Breast epithelium (tissue), 4 donors: ENCODE results near the gene SIM2. TPM values are rescaled to one million over a fixed set of nuclear protein-coding genes. Genes with fewer than 3 reads are reported as not detected.

Experiments used
- DNase-seq, 2 donors: peaks; one replicate each; pipeline ENCODE4 v3.0.0-alpha.2; 2019; ENCODE audit warnings: low spot score in 2 of 2
- H3K27ac ChIP-seq, 2 donors: fragments of 200-600 bp; sonication (generic) in 1 of 2; one replicate each; pipeline ENCODE4 v1.5.1; 2016 to 2019; ENCODE audit warnings: mild to moderate bottlenecking in 1 of 2
- H3K27me3 ChIP-seq, 2 donors: fragments of 200-600 bp; sonication (generic) in 1 of 2; one replicate each; pipeline versions ENCODE4 v1.5.1 to v1.6.0; 2017 to 2019; ENCODE audit warnings: control low read depth in 1 of 2, mild to moderate bottlenecking in 1 of 2
- H3K36me3 ChIP-seq: fragments of 200-600 bp; one replicate; pipeline ENCODE4 v1.5.1; 2019
- H3K4me1 ChIP-seq, 2 donors: fragments of 200-600 bp; sonication (generic); one replicate each; pipeline ENCODE4 v1.5.1; 2016 to 2019; ENCODE audit warnings: control low read depth in 1 of 2
- H3K4me3 ChIP-seq, 3 donors: fragments of 200-600 bp; sonication (generic); 1 replicate in 2 of 3; 2 replicates in 1 of 3; pipeline ENCODE4 v1.5.1; 2016 to 2019; ENCODE audit warnings: mild to moderate bottlenecking in 3 of 3, moderate library complexity in 2 of 3
- H3K9me3 ChIP-seq, 2 donors: fragments of 200-600 bp; sonication (generic) in 1 of 2; one replicate each; pipeline ENCODE4 v1.5.1; 2016 to 2019; ENCODE audit warnings: control low read depth in 1 of 2
- POLR2A ChIP-seq: fragments of 450-650 bp; IDR thresholded peaks from one replicate; pipeline ENCODE4 v1.6.1; 2016; ENCODE audit warnings: antibody characterized with exemption, mild to moderate bottlenecking, moderate library complexity
- POLR2AphosphoS5 ChIP-seq, 3 donors: sonication (generic); formaldehyde crosslinking; IDR thresholded peaks; one replicate each; pipeline ENCODE4 v1.6.1; 2017; ENCODE audit warnings: antibody characterized with exemption in 3 of 3
- intact Hi-C: fragments of 100-400 bp; cut with DNase I; formaldehyde crosslinking; loops from one replicate; pipeline ENCODE4 v1.15.1; 2023; ENCODE audit warnings: low total_unique reads
- total RNA-seq, 3 donors: library from RNA; depleted of rRNA; stranded (reverse); fragments of >200 nt; gene quantifications; one replicate each; pipeline ENCODE4 v1.1.0, GENCODE V29; 2016
- TF ChIP-seq, protein P1 (sequence below), 3 donors: fragments of 450-650 bp; IDR thresholded peaks; one replicate each; pipeline ENCODE4 v1.5.1; 2016 to 2017; ENCODE audit warnings: antibody characterized with exemption in 3 of 3, mild to moderate bottlenecking in 3 of 3, moderate library complexity in 3 of 3

SIM2 gene
- total RNA-seq, 3 donors from 2014 or later = 0.15 to 0.33 (median 0.32) TPM

DNA sequence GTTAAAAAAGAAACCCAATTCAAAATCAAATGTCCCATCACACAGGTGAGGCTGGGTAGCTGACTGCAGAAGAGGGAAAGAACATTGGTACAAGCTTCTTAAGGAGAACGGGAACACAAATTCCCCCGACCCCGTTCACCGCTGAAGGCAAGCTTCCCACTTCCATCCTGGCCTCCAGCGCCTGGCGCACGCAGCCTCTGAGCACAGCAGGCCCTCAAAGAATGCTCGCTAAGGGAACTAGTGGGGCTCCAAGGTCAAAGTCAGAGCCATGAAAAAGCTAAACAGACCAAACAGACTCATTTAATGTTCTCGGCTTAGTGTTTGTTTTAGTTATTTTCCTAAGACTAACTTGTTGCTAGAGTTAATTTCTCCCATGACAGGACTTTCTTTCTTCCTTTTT lies 63.7 kb downstream of the SIM2 start:
- intact Hi-C loops = no loop called here

DNA sequence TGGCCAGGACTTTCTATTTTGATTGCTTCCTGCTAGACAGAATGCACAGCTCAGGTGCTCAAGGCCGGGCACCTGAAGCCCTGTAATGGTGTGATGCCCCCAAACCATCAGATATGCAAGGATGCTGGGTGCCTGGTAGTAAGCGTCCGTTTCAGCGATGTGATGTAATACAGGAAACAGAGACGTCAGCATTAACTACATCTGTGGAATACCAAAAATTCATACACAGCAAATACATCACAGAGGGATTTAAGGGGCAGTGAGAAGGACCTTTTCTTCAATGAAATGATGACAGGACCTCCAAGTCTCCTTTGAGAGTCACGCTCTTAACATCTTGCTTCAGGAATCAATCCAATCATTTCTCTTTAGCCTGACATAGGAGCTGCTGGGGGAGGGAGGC lies 64.4 kb downstream of the SIM2 start:
- Histone ChIP-seq H3K27me3 (no peaks in the 10 kb centered on the region), H3K4me3 (no peak overlapping the region), H3K4me1 (peaks cover 0 to 3% of the 10 kb centered on the region in 2 donors), H3K36me3 (no peaks in the 10 kb centered on the region), H3K27ac (no peak overlapping the region), H3K9me3 (no peaks in the 10 kb centered on the region)
- intact Hi-C loops = no loop called here
- TF ChIP-seq, protein P1, sequence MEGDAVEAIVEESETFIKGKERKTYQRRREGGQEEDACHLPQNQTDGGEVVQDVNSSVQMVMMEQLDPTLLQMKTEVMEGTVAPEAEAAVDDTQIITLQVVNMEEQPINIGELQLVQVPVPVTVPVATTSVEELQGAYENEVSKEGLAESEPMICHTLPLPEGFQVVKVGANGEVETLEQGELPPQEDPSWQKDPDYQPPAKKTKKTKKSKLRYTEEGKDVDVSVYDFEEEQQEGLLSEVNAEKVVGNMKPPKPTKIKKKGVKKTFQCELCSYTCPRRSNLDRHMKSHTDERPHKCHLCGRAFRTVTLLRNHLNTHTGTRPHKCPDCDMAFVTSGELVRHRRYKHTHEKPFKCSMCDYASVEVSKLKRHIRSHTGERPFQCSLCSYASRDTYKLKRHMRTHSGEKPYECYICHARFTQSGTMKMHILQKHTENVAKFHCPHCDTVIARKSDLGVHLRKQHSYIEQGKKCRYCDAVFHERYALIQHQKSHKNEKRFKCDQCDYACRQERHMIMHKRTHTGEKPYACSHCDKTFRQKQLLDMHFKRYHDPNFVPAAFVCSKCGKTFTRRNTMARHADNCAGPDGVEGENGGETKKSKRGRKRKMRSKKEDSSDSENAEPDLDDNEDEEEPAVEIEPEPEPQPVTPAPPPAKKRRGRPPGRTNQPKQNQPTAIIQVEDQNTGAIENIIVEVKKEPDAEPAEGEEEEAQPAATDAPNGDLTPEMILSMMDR (IDR thresholded peaks at IDR 0.05) = no peak
- no peak for TF ChIP-seq POLR2AphosphoS5 (IDR thresholded peaks at IDR 0.05)
- TF ChIP-seq POLR2A = no peak
- no peak for DNase-seq

More for the DNA sequence above, 63.7 kb downstream of the SIM2 start:
- no peaks in the 10 kb centered on the region for H3K4me1 ChIP-seq
- H3K9me3 ChIP-seq = no peaks in the 10 kb centered on the region
- H3K27me3 ChIP-seq = no peaks in the 10 kb centered on the region
- no peak overlapping the region for H3K4me3 ChIP-seq
- H3K36me3 ChIP-seq = no peaks in the 10 kb centered on the region
- DNase-seq = no peak
- H3K27ac ChIP-seq = no peak overlapping the region
- TF ChIP-seq POLR2A (no peak), POLR2AphosphoS5 (IDR thresholded peaks at IDR 0.05) (no peak)
- TF ChIP-seq, protein P1 (IDR thresholded peaks at IDR 0.05) = no peak

DNA sequence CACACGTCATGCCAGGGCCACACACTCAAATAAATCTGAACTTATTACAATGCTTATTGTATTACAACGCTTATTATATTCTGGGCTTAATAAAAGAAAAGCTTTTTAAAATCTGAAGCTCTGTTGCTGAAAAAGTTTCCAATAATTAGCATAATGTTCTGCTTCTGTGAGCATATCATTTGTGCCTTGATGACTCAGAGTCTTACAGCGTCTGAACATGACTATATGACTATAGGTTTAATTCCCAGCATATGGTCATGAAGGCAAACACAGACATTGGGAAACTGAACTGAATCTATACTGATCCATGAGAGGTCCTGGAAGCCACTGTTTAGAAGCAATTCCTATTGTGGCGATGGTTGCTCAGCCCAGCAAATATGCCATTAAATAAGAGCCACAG lies 66.3 kb downstream of the SIM2 start:
- Histone ChIP-seq H3K27ac (no peak overlapping the region), H3K36me3 (no peaks in the 10 kb centered on the region), H3K4me1 (peaks cover 0 to 8% of the 10 kb centered on the region in 2 donors), H3K9me3 (no peaks in the 10 kb centered on the region), H3K4me3 (no peak overlapping the region), H3K27me3 (no peaks in the 10 kb centered on the region)
- intact Hi-C loops = no loop called here
- TF ChIP-seq, protein P1 (IDR thresholded peaks at IDR 0.05) = no peak
- TF ChIP-seq POLR2A (no peak), POLR2AphosphoS5 (IDR thresholded peaks at IDR 0.05) (no peak)
- no peak for DNase-seq

DNA sequence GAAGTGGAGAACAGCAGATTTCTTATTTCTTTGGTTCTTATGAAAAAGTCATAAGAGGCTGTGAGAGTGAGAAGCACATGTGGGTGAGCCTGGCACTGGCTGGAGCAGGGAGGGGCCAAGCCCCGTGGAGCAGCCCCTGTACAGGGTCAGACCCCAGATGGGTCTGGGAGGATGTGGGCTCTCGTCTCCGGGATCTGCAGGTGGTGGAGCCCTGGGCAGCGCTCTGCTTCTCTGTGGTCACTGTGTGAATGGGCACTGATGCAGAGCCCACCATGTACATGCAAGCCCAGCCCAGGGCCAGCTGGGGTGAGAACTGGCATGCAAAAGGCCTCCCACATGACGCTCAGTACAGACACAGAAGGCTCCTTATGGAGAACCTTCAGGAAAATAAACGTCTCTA lies 67.6 kb downstream of the SIM2 start:
- H3K4me1 ChIP-seq = peaks cover 0 to 8% of the 10 kb centered on the region in 2 donors
- no peaks in the 10 kb centered on the region for H3K9me3 ChIP-seq
- no peak overlapping the region for H3K27ac ChIP-seq
- TF ChIP-seq POLR2A (no peak), POLR2AphosphoS5 (IDR thresholded peaks at IDR 0.05) (no peak)
- TF ChIP-seq, protein P1 (IDR thresholded peaks at IDR 0.05) = no peak
- no peak overlapping the region for H3K4me3 ChIP-seq
- intact Hi-C loops = no loop called here
- no peak for DNase-seq
- no peaks in the 10 kb centered on the region for H3K36me3 ChIP-seq
- H3K27me3 ChIP-seq = no peaks in the 10 kb centered on the region

DNA sequence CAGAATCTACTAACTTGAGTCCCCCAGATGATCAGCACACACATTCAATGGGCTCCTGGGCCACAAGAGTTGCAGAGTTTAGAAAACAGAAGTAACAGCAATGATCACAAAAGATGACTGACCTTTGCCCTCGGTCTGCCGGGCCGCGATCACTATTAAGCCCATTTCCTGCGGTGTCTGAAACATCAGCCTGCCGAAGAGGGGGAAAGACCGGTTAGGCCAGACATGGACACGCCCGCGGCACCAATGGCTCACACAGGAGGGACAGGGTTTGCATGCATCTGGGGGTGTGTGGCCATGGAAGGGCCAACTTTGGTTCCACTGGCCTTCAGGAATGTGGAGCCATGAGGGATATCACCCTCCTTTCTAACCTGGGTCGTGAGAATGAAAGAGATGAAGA lies 68.2 kb downstream of the SIM2 start:
- TF ChIP-seq POLR2A = no peak
- TF ChIP-seq, protein P1 (IDR thresholded peaks at IDR 0.05) = no peak
- TF ChIP-seq POLR2AphosphoS5 (IDR thresholded peaks at IDR 0.05) = no peak
- no peak for DNase-seq
- Histone ChIP-seq H3K27ac (no peak overlapping the region), H3K9me3 (no peaks in the 10 kb centered on the region), H3K36me3 (no peaks in the 10 kb centered on the region), H3K4me3 (no peak overlapping the region), H3K27me3 (no peaks in the 10 kb centered on the region), H3K4me1 (peaks cover 0 to 8% of the 10 kb centered on the region in 2 donors)
- intact Hi-C loops = no loop called here
